Trophoblast cell (in vitro differentiated cells and primary cell): ENCODE data around the gene TTC27.

ENCODE experiments used
- DNase-seq, 2 donors: peaks; one replicate each; pipeline ENCODE4 v3.0.0-alpha.2; 2016
- H2AFZ ChIP-seq: 2 replicates; pipeline ENCODE4 v1.6.1; 2013; ENCODE audit warnings: low read length, moderate library complexity, mild to moderate bottlenecking; ENCODE audit not compliant: insufficient read depth, poor library complexity
- H2AK5ac ChIP-seq: 2 replicates; pipeline ENCODE4 v1.6.1; 2013; ENCODE audit warnings: mild to moderate bottlenecking, low read length
- H2BK120ac ChIP-seq: 2 replicates; pipeline ENCODE4 v1.6.1; 2013; ENCODE audit warnings: low read length, mild to moderate bottlenecking, moderate library complexity; ENCODE audit not compliant: insufficient read depth, poor library complexity
- H2BK12ac ChIP-seq: 2 replicates; pipeline ENCODE4 v1.6.1; 2013; ENCODE audit warnings: mild to moderate bottlenecking, low read length, moderate library complexity
- H2BK5ac ChIP-seq: 2 replicates; pipeline ENCODE4 v1.6.1; 2013; ENCODE audit warnings: low read length, low read depth, moderate library complexity, mild to moderate bottlenecking; ENCODE audit not compliant: poor library complexity
- H3K14ac ChIP-seq: 2 replicates; pipeline ENCODE4 v1.6.1; 2013; ENCODE audit warnings: mild to moderate bottlenecking, low read length
- H3K18ac ChIP-seq: 2 replicates; pipeline ENCODE4 v1.6.1; 2013; ENCODE audit warnings: mild to moderate bottlenecking, low read length
- H3K23ac ChIP-seq: 2 replicates; pipeline ENCODE4 v1.6.1; 2013; ENCODE audit warnings: low read length
- H3K27ac ChIP-seq: 2 replicates; pipeline ENCODE4 v1.5.1; 2013; ENCODE audit warnings: low read depth, mild to moderate bottlenecking, inconsistent platforms, low read length, moderate library complexity
- H3K27me3 ChIP-seq: 2 replicates; pipeline ENCODE4 v1.6.1; 2013; ENCODE audit warnings: inconsistent platforms, mild to moderate bottlenecking, low read length, moderate library complexity; ENCODE audit not compliant: insufficient read depth
- H3K36me3 ChIP-seq, 2 experiments: 1 replicate in 1 of 2; 2 replicates in 1 of 2; pipeline ENCODE4 v1.6.1; 2013; ENCODE audit warnings: low read length in 2 of 2, mild to moderate bottlenecking in 2 of 2, moderate library complexity in 1 of 2; ENCODE audit not compliant: insufficient read depth in 2 of 2, control insufficient read depth in 1 of 2
- H3K4ac ChIP-seq: 2 replicates; pipeline ENCODE4 v1.6.1; 2013; ENCODE audit warnings: low read depth, mild to moderate bottlenecking, low read length, moderate library complexity
- H3K4me1 ChIP-seq, 2 experiments: 1 replicate in 1 of 2; 2 replicates in 1 of 2; pipeline ENCODE4 v1.6.1; 2013; ENCODE audit warnings: low read length in 2 of 2, mild to moderate bottlenecking in 2 of 2, moderate library complexity in 1 of 2; ENCODE audit not compliant: insufficient read depth in 2 of 2, control insufficient read depth in 1 of 2
- H3K4me2 ChIP-seq: 2 replicates; pipeline ENCODE4 v1.6.1; 2013; ENCODE audit warnings: inconsistent platforms, mild to moderate bottlenecking, low read length, moderate library complexity
- H3K4me3 ChIP-seq: 2 replicates; pipeline ENCODE4 v1.5.1; 2013; ENCODE audit warnings: mild to moderate bottlenecking, low read depth, low read length, inconsistent platforms
- H3K79me1 ChIP-seq: one replicate; pipeline ENCODE4 v1.6.1; 2013; ENCODE audit warnings: low read length
- H3K79me2 ChIP-seq: 2 replicates; pipeline ENCODE4 v1.6.1; 2013; ENCODE audit warnings: low read length, mild to moderate bottlenecking; ENCODE audit not compliant: control insufficient read depth, insufficient read depth, poor library complexity
- H3K9ac ChIP-seq: 2 replicates; pipeline ENCODE4 v1.6.1; 2013; ENCODE audit warnings: mild to moderate bottlenecking, low read length
- H3K9me3 ChIP-seq: 2 replicates; pipeline ENCODE4 v1.6.1; 2013; ENCODE audit warnings: low read depth, mild to moderate bottlenecking, control low read depth, inconsistent platforms, low read length; ENCODE audit not compliant: insufficient read depth
- H4K12ac ChIP-seq: 2 replicates; pipeline ENCODE4 v1.6.1; 2013; ENCODE audit warnings: low read depth, mild to moderate bottlenecking, low read length, moderate library complexity
- H4K8ac ChIP-seq: 2 replicates; pipeline ENCODE4 v1.6.1; 2013; ENCODE audit warnings: low read depth, mild to moderate bottlenecking, low read length, moderate library complexity
- H4K91ac ChIP-seq: one replicate; pipeline ENCODE4 v1.6.1; 2013; ENCODE audit warnings: low read depth, mild to moderate bottlenecking, low read length, moderate library complexity
- WGBS: extraction: QIAGEN DNeasy Blood & Tissue Kit; methylation state at CpG from one replicate; pipeline ENCODE4 v1.1.7; 2013; ENCODE audit warnings: missing lambda C conversion rate; ENCODE audit not compliant: insufficient read length, insufficient coverage; ENCODE audit errors: extremely low coverage; 5-methylcytosine and 5-hydroxymethylcytosine counted together

The TTC27 gene

DNA sequence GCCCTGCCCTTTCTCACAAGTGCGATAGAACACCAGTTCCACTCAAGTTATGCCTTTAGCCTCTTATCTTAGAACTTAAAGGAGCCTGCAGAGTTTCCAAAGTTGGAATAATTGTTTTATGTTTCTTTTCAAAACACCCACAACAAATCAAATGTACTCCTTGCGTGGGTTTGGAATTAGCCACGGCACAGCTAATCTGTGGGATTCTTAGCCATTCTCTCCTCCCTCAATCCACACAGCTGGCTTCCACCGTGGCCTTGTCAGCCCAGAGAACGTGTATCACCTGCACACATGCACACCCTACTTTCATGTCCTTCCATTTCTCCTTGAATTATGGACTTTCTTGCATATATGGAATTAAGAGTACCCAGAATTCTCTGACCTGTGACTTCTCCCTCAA lies 183.8 kb downstream of the TTC27 start:
- no peak overlapping the region for H4K91ac ChIP-seq
- H3K23ac ChIP-seq: no peak overlapping the region
- no peak overlapping the region for H3K4ac ChIP-seq
- no peaks in the 10 kb centered on the region for H3K79me2 ChIP-seq
- no peak overlapping the region for H3K27ac ChIP-seq
- DNase-seq: no peak
- no peak overlapping the region for H2BK5ac ChIP-seq
- H2BK12ac ChIP-seq: no peak overlapping the region
- H2AFZ ChIP-seq: no peak overlapping the region
- no peak overlapping the region for H4K12ac ChIP-seq
- H3K18ac ChIP-seq: no peak overlapping the region
- no peaks in the 10 kb centered on the region for H3K27me3 ChIP-seq
- H3K4me1 ChIP-seq: no peaks in the 10 kb centered on the region
- H3K14ac ChIP-seq: no peak overlapping the region
- no peak overlapping the region for H3K9ac ChIP-seq
- no CpG with 5 or more reads among the region's 5 CpGs for WGBS
- no peak overlapping the region for H2BK120ac ChIP-seq
- H3K36me3 ChIP-seq: no peaks in the 10 kb centered on the region
- H2AK5ac ChIP-seq: no peak overlapping the region
- no peak overlapping the region for H3K4me3 ChIP-seq
- no peak overlapping the region for H4K8ac ChIP-seq
- H3K79me1 ChIP-seq: no peaks in the 10 kb centered on the region
- H3K9me3 ChIP-seq: no peaks in the 10 kb centered on the region
- no peak overlapping the region for H3K4me2 ChIP-seq

DNA sequence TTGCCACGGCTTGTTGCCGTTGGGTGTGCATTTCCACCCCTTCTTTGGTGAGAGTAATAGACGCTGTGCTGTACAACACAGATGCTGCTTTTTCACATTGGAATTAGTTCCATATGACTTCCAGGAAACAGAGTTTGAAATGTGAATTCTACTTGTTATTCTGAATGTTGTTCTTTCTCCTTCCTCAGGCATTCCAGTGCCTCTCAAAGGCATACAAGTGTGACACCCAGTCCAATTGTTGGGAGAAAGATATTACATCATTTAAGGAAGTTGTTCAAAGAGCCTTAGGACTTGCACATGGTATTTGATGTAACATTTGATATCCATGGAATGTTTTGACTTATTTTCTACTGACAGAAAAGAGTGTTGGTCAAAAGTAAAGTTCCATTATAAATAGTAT lies 184.5 kb downstream of the TTC27 start:
- H3K4me1 ChIP-seq: no peaks in the 10 kb centered on the region
- H2BK5ac ChIP-seq: no peak overlapping the region
- WGBS: no CpG with 5 or more reads among the region's 3 CpGs
- no peak overlapping the region for H4K12ac ChIP-seq
- no peak overlapping the region for H2BK120ac ChIP-seq
- no peak overlapping the region for H3K23ac ChIP-seq
- H3K4me2 ChIP-seq: no peak overlapping the region
- no peak overlapping the region for H2AK5ac ChIP-seq
- peak in 1 of 2 donors; percentile 70 for DNase-seq
- H3K4me3 ChIP-seq: no peak overlapping the region
- no peaks in the 10 kb centered on the region for H3K27me3 ChIP-seq
- no peak overlapping the region for H2AFZ ChIP-seq
- no peak overlapping the region for H3K4ac ChIP-seq
- H3K18ac ChIP-seq: no peak overlapping the region
- no peaks in the 10 kb centered on the region for H3K9me3 ChIP-seq
- H3K36me3 ChIP-seq: no peaks in the 10 kb centered on the region
- H4K8ac ChIP-seq: no peak overlapping the region
- H3K79me1 ChIP-seq: no peaks in the 10 kb centered on the region
- H4K91ac ChIP-seq: no peak overlapping the region
- no peak overlapping the region for H3K27ac ChIP-seq
- no peak overlapping the region for H2BK12ac ChIP-seq
- no peaks in the 10 kb centered on the region for H3K79me2 ChIP-seq
- no peak overlapping the region for H3K14ac ChIP-seq
- H3K9ac ChIP-seq: no peak overlapping the region

DNA sequence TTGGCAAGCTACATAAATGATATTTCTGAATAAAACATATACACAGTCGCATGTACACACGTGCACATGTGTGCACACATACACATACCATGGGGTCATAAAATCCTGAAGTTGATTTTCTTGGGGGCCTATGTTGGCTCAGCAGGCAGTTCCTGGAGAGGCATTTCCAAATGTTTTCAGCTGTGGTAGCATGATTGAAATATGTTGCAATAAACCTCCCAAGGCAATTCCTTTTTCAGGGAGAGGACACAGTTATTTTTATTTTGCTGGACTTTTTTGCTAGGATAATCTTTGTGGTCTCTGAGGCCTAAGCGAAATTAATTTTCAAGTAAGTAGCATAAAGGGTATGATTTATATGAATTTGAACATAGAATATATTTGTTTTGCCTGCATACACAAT lies 192.2 kb downstream of the TTC27 start:
- Histone ChIP-seq H2AFZ (no peak overlapping the region), H3K23ac (no peak overlapping the region), H2BK120ac (no peak overlapping the region), H4K8ac (no peak overlapping the region), H4K12ac (no peak overlapping the region), H3K79me1 (no peaks in the 10 kb centered on the region), H2AK5ac (no peak overlapping the region), H3K27ac (no peak overlapping the region), H3K18ac (no peak overlapping the region), H3K27me3 (no peaks in the 10 kb centered on the region), H3K14ac (no peak overlapping the region), H3K9me3 (no peaks in the 10 kb centered on the region), H3K4ac (no peak overlapping the region), H3K79me2 (no peaks in the 10 kb centered on the region), H4K91ac (no peak overlapping the region), H3K36me3 (no peaks in the 10 kb centered on the region), H3K4me2 (no peak overlapping the region), H3K4me1 (no peaks in the 10 kb centered on the region), H2BK5ac (no peak overlapping the region), H3K9ac (no peak overlapping the region), H3K4me3 (no peak overlapping the region), H2BK12ac (no peak overlapping the region)
- no CpG with 5 or more reads among the region's 3 CpGs for WGBS
- DNase-seq: no peak

DNA sequence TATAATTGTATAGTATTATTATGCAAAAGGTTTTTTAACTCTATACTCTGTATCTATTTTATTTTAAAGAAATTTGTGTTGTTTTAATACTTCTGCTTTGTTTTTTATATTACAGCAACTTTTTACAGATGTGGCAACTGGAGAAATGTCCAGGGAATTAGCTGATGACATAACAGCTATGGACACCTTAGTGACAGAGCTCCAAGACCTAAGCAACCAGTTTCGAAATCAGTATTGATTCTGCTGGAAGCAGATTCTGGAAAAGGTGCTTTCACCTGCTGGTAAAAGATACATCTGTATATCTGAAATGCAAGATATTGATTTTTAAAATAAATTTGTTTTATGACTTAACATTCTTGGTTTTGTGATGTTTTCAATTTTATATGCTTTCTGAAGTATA lies 192.9 kb downstream of the TTC27 start:
- no peak overlapping the region for H2BK12ac ChIP-seq
- no peak for DNase-seq
- no peak overlapping the region for H3K4me2 ChIP-seq
- H2BK5ac ChIP-seq: no peak overlapping the region
- no peak overlapping the region for H3K9ac ChIP-seq
- no peak overlapping the region for H2AK5ac ChIP-seq
- H3K23ac ChIP-seq: no peak overlapping the region
- H3K9me3 ChIP-seq: no peaks in the 10 kb centered on the region
- H3K4ac ChIP-seq: no peak overlapping the region
- H3K79me2 ChIP-seq: no peaks in the 10 kb centered on the region
- WGBS: no CpG with 5 or more reads among the region's 1 CpG
- no peak overlapping the region for H3K14ac ChIP-seq
- no peak overlapping the region for H2AFZ ChIP-seq
- H2BK120ac ChIP-seq: no peak overlapping the region
- no peaks in the 10 kb centered on the region for H3K79me1 ChIP-seq
- H4K91ac ChIP-seq: no peak overlapping the region
- H3K4me1 ChIP-seq: no peaks in the 10 kb centered on the region
- H3K27ac ChIP-seq: no peak overlapping the region
- no peak overlapping the region for H3K18ac ChIP-seq
- H4K8ac ChIP-seq: no peak overlapping the region
- H3K27me3 ChIP-seq: no peaks in the 10 kb centered on the region
- H4K12ac ChIP-seq: no peak overlapping the region
- H3K36me3 ChIP-seq: no peaks in the 10 kb centered on the region
- H3K4me3 ChIP-seq: no peak overlapping the region
